ENCODE data around the gene RHOJ. TPM values are rescaled to one million over a fixed set of nuclear protein-coding genes. Genes with fewer than 3 reads are reported as not detected.

Gene RHOJ
- total RNA-seq, 4 donors from 2014 or later = 0.64 to 9.5 (median 0.87) TPM

DNA sequence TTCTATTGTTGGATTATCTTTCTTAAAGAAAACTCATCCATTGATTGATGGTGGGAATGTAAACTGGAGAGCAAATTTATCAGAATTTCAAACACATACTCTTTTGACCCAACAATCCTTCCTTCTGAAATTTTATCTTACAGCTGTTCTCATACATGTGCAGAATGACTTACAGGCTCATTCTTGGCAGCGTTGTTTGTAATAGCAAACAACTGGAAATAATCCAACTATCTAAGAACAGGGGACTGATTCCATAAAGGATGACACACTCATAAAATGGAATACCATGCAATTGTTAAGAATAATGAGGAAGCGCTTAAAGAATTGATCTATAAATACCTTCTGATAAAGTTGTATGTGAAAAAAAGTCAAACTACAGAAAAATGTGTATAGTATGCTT, 24.0 kb downstream of the RHOJ start:
- H3K4me1 ChIP-seq = peaks cover 0 to 8% (median 0%) of the 10 kb centered on the region in 3 donors
- H3K36me3 ChIP-seq = no peaks in the 10 kb centered on the region
- no peak for TF ChIP-seq POLR2A (IDR thresholded peaks at IDR 0.05)
- TF ChIP-seq, protein P1, sequence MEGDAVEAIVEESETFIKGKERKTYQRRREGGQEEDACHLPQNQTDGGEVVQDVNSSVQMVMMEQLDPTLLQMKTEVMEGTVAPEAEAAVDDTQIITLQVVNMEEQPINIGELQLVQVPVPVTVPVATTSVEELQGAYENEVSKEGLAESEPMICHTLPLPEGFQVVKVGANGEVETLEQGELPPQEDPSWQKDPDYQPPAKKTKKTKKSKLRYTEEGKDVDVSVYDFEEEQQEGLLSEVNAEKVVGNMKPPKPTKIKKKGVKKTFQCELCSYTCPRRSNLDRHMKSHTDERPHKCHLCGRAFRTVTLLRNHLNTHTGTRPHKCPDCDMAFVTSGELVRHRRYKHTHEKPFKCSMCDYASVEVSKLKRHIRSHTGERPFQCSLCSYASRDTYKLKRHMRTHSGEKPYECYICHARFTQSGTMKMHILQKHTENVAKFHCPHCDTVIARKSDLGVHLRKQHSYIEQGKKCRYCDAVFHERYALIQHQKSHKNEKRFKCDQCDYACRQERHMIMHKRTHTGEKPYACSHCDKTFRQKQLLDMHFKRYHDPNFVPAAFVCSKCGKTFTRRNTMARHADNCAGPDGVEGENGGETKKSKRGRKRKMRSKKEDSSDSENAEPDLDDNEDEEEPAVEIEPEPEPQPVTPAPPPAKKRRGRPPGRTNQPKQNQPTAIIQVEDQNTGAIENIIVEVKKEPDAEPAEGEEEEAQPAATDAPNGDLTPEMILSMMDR (IDR thresholded peaks at IDR 0.05) = no peak
- no peak overlapping the region for H3K27ac ChIP-seq
- 55 to 61% methylated on average over 2 of the region's 2 CpGs for WGBS, 2 donors
- no peak for DNase-seq
- no peaks in the 10 kb centered on the region for H3K9me3 ChIP-seq
- H3K27me3 ChIP-seq = no peaks in the 10 kb centered on the region
- intact Hi-C loops (cut with DNase I) = no loop called here
- no peak overlapping the region for H3K4me3 ChIP-seq

GRCh38 chr14:63229330-63230059, 25.3 kb downstream of the RHOJ start:
- Histone ChIP-seq H3K4me3 (no peak overlapping the region), H3K27ac (no peak overlapping the region), H3K27me3 (no peaks in the 10 kb centered on the region), H3K36me3 (no peaks in the 10 kb centered on the region), H3K4me1 (peaks cover 0 to under 1% (median 0%) of the 10 kb centered on the region in 3 donors), H3K9me3 (no peaks in the 10 kb centered on the region)
- intact Hi-C loops (cut with DNase I) = no loop called here
- no peak for DNase-seq
- 69 to 73% methylated on average over 5 of the region's 5 CpGs for WGBS, 2 donors
- TF ChIP-seq POLR2A (IDR thresholded peaks at IDR 0.05) = no peak
- TF ChIP-seq, protein P1 (IDR thresholded peaks at IDR 0.05) = no peak

- H3K36me3 ChIP-seq = no peaks in the 10 kb centered on the region
- H3K4me3 ChIP-seq = no peak overlapping the region
- no peaks in the 10 kb centered on the region for H3K9me3 ChIP-seq
- no peaks in the 10 kb centered on the region for H3K27me3 ChIP-seq
- DNase-seq = no peak
- no peaks in the 10 kb centered on the region for H3K4me1 ChIP-seq
- H3K27ac ChIP-seq = no peak overlapping the region
- TF ChIP-seq, protein P1 (IDR thresholded peaks at IDR 0.05) = no peak
- no peak for TF ChIP-seq POLR2A (IDR thresholded peaks at IDR 0.05)
- intact Hi-C loops (cut with DNase I) = no loop called here
- WGBS, 2 donors = 67 to 68% methylated on average over 3 of the region's 3 CpGs
Observed at GRCh38 chr14:63231766-63232165, 27.5 kb downstream of the RHOJ start.

DNA sequence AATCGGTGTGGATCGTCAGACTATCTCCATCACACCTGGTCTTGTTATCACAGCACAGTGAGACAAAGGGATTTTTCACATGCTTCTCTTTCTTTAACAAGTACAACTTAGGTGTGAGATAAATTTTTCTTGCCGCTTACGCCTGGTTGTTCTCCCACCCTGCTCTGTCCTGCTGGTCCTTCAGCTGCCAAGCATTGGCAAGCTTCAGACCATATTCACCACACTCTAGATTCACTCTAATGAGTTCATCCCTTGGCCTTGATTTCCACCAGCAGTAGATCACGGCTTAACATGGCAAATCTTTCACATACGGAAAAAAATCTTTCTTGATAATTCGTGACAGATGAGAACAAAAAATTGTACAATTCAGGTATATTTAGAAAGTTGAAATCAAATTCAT, 33.5 kb downstream of the RHOJ start:
- TF ChIP-seq, protein P1 (IDR thresholded peaks at IDR 0.05) = no peak
- TF ChIP-seq POLR2A (IDR thresholded peaks at IDR 0.05) = no peak
- Histone ChIP-seq H3K4me3 (no peak overlapping the region), H3K36me3 (no peaks in the 10 kb centered on the region), H3K4me1 (peaks cover 0 to 13% (median 0%) of the 10 kb centered on the region in 3 donors), H3K9me3 (no peaks in the 10 kb centered on the region), H3K27ac (no peak overlapping the region), H3K27me3 (no peaks in the 10 kb centered on the region)
- no peak for DNase-seq
- 84 to 87% methylated on average over 7 of the region's 7 CpGs for WGBS, 2 donors
- intact Hi-C loops (cut with DNase I) = no loop called here

DNA sequence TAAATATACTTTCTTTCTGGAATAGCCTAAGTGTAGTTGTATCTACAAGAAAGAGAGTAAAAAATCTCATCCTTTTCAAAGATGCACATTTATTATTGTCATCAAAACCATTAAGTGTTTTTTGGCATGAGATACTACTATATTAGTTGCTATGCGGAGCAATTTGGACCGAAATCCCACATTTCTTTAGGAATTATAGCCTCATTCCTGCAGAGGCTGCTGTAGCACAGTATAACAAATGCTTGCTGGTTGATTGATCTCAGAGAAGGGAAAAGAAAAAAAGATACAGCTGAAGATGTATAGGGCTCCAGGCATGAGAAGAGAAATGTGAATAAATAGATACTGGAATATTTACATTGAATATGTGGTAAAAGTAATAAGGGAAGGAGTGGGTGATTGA, 36.0 kb downstream of the RHOJ start:
- peaks cover 0 to 13% (median 0%) of the 10 kb centered on the region in 3 donors for H3K4me1 ChIP-seq
- WGBS, 2 donors = 75 to 89% methylated on average over 2 of the region's 2 CpGs
- no peak for DNase-seq
- intact Hi-C loops (cut with DNase I) = no loop called here
- H3K36me3 ChIP-seq = no peaks in the 10 kb centered on the region
- H3K4me3 ChIP-seq = no peak overlapping the region
- H3K27me3 ChIP-seq = no peaks in the 10 kb centered on the region
- no peak for TF ChIP-seq POLR2A (IDR thresholded peaks at IDR 0.05)
- TF ChIP-seq, protein P1 (IDR thresholded peaks at IDR 0.05) = no peak
- no peaks in the 10 kb centered on the region for H3K9me3 ChIP-seq
- no peak overlapping the region for H3K27ac ChIP-seq

Data from esophagus squamous epithelium (tissue), 5 donors.